ENCODE measurements around the gene TNFRSF18.

DNA sequence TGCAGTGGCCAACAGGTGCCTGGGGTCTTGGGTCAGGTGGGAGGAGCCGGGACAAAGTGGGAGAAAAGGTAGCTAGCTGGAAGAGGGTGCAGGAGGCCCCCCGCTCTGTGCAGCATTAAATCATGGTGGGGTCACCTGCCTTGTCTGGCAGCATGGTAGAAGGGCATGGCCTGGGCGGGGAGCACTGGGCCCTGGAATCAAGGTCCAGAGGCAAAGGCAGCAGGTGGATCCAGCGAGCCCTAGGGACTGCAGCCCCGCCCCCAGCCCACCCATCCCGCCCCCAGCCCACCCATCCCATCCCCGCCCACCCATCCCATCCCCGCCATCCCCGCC, 49.4 kb downstream of the TNFRSF18 start:
- TF ChIP-seq ZNF274 (IDR thresholded peaks at IDR 0.05; ENCODE audit: low read depth, low read length), result no peak
- TF ChIP-seq YY1 (IDR thresholded peaks at IDR 0.05; ENCODE audit: insufficient read depth, insufficient read length), result no peak
